EL (cell line): Measurements from ENCODE around the gene CKAP2L.
A peak's percentile ranks its signal among the peaks of the same experiment; 100 is the strongest.

Experiments used
- DNase-seq: peaks from one replicate; pipeline ENCODE4 v3.0.0-alpha.2; 2016

Gene CKAP2L

DNA sequence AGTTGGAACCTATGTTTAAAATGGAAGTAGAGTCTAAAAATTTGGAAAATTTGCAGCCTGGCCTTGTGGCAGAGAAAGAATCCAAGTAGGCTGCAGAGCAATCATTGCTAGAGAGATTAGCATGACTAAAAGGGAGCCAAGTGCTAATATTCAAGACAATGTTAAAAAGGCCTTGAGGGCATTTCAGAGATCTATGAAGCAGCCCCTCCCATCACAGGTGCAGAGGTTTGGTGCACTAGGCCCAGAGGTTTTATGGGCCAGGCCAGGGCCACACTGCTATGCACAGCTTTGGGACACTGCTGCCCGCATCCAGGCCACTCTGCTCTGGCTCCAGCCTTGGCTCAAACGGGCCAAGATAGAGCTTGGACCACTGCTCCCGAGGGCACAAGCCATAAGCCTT, 26.6 kb upstream of the CKAP2L start:
- DNase-seq, result no peak

- DNase-seq, result no peak
Measured at GRCh38 chr2:112790305-112790704, 25.9 kb upstream of the CKAP2L start.

DNA sequence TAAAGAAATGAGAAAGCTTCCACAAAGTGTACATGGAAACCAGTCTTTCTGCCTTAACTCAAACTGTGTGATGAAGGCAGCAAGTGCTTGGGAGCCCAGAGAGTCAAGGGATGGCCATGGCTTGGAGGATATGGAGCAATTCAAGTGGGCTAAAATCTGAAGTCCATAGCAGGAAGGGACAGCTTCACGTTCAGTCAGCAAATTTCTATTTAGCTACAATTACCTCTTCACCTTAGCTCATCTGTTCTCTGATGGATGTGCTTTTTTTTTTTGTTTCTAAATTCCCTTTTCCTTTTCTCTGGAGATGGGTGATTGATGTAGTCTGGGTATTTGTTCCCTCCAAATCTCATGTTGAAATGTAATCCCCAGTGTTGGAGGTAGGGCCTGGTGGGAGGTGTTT, 24.8 kb upstream of the CKAP2L start:
- DNase-seq, result no peak

- DNase-seq, result no peak
Measured at GRCh38 chr2:112788653-112789052, 24.2 kb upstream of the CKAP2L start.

DNA sequence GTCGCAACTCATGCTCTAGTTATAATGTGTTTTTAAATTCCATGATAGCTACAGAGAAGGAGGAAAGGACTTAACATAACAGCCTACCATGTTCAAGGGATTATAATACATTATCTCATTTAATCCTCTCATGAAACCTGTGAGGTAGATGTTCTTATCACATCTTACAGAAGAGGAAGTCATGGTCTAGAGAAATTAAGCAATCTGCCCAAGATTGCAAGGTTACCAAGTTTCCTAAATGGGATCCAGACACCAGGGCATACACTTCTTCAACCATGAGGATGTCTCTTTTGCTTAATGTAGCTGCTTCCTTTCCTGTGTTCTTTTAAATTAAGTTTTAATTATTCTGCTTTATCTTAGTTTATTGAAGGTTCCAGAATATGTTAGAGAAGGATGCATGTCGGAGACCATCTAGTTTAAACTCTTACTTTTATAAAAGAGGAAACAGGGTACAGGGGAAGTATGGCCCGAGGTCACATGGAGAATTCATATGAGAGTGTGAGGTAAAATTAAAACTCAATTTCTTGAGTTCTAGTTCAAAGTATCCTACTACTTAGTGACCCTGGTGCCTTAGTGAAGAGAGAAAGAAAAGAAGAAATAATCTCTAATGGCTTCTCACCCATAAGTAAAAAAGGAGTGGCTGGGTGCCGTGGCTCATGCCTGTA, 23.5 kb upstream of the CKAP2L start:
- DNase-seq, result no peak

DNA sequence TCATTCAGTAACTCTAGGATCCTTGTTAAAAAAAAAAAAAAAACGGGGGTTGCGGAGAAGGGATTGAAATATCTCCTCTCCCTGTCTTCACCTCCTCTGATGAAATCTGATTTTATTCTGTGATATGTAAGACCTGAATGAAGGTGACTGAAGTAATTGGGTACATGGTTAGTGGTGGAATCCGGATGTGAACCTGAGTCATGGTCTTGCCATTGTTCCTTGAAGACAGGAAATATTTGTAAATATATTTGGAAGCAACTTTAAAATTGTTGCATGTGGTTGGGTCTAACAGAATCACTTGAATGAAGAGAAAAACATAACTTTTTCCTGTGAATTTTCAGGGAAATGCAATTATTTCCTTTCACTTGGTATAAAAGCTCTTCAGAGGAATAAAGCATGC, 22.9 kb upstream of the CKAP2L start:
- no peak for DNase-seq

DNA sequence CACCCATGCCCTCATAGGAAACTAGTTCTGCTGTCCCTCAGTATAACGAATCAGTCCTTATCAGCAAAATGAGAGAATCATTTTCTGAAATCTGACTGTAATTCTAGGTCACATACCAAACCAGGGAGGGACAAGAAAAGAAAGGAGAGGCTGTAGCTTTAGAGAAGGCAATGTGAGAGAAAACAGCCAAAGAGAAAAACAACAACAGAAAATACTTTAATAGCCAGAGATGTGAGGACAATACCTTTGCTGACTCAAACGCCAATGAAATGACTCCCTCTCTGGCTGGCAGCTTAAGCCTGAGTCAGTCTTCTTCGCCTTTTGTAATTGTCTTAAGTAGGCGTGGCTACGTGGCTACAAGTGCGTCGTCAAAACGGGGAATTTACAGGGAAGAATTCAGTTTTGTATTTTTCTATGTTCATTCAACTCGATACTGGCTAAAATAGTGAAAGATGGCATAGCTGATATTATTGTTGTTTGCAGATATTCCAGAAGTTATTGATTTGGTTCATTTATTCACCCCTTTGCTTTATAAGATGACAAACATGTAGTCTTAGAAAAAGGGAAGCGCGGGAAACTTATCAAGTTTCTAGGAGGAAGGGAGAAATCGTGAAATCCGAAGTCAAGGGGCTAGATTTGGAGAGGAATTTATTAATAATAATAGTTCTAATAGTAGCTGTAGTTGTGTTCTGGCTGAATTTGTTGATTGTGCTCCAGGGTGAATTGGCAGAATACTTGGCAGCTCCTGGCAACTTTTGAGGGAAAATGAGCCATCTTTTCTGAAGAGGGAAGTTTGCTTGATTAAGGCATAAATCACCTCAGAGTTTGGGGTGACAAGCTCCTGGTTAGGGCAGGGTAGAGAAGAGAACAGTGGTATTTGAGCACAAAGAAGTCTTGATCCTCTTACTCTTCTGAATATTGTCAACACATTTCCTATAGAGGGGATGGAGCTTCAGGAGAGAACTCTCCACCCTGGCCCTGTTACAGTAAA, 20.1 kb upstream of the CKAP2L start, which contains the start of gene IL1A:
Gene IL1A, minus strand, starts transcription at position 295 of the 991 bp plus-strand sequence. CDS start 723 bp downstream, outside the sequence.
- peak; percentile 71 for DNase-seq

DNA sequence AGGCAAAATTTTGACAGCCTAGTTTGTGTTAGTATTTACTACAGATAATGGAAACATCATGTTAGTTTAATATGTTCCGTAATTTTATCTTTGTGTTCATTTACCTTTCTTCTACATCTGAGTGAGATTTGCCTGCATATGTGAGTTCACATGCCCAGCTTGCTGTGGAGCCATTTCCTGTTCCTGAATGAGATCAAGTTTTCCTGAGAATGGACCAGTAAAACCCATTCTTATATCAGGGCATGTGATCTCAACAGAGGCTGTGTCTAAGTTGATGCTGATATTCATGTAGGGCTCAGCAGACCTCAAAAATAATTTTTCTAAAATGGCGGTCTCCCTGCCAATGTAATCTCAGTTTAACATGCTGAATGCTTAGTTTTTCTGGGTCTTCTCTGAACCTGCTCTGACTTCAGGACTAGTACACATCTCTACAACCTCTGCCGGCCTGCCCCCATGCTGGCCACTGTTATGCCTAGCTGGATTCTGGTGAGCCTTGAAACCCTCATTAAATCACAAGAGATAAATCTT, 18.8 kb upstream of the CKAP2L start:
- no peak for DNase-seq

GRCh38 chr2:112782234-112782799, 17.9 kb upstream of the CKAP2L start:
- DNase-seq, result no peak

DNA sequence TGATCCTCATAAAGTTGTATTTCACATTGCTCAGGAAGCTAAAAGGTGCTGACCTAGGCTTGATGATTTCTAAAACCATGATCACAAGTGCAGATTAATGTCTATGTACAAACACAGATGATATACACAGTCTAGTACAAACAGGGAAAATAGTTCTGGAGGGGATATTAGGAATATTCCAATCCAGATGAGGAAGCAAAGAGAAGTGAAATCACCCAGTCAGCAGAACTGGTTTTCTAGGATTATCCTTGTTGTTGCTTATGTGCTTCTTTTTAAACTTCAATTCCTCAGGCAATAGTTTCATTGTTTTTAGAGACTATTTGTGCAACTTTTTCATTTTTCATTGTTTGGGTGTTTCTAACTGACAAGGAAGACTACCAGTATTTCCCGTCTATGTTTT, 15.2 kb upstream of the CKAP2L start:
- no peak for DNase-seq

GRCh38 chr2:112777036-112777435, 12.6 kb upstream of the CKAP2L start:
- no peak for DNase-seq

DNA sequence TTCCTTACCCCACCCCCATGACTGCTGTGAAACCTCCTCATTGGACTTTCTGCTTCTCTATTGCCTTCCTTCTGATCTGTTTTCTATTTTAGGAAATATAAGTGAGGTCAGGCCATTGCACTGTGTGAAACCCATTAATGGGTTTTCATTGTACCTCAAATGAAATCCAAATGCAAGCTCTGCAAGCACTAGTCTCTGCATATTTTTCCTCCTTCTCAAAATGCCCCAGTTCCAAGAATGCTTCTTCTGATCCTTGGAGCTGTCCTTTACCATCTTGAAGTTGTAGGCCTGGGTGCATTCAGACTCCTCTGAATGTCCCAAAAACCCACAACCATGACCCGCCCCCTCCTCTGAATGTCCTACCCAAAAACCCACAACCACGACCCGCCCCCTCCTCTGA, 11.7 kb upstream of the CKAP2L start:
- no peak for DNase-seq

DNA sequence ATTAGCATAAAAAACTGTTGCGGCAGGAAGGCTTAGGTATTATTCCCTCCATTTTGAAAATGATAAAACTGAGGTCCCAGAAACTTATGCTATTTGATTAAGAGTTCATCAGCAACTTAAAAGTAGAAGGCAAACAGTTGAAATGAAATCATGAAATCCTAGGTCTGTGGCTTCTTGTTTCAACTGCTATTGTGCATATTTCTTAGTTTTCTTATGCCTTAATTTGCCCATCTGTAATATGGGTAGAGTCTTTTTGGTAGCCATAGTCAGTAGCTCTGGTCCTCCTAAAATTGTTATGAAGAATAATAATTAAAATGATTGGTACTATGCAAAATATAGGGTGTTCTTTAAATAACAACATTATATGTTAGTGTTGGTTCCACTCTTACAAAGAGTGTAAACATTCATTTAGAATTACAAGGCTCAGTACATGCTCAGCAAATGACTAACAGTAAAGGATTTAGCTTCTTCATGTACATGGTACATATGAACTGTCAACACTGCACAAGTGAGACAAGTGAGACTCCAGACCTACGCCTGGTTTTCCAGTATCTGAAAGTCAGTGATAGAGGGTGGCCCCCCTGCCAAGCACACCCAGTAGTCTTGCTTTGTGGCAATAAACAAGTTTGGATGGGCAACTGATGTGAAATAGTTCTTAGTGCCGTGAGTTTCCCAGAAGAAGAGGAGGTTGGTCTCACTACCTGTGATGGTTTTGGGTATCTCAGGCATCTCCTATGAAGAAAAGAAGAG, 10.3 kb upstream of the CKAP2L start:
- DNase-seq, result no peak

- DNase-seq, result no peak
Measured at GRCh38 chr2:112773556-112773955, 9.1 kb upstream of the CKAP2L start.

- DNase-seq, result no peak
Measured at GRCh38 chr2:112772911-112773475, 8.6 kb upstream of the CKAP2L start.

GRCh38 chr2:112772322-112772721, 7.9 kb upstream of the CKAP2L start:
- DNase-seq, result no peak

- DNase-seq, result peak; percentile 29
Measured at GRCh38 chr2:112768432-112768831, 4.0 kb upstream of the CKAP2L start.

DNA sequence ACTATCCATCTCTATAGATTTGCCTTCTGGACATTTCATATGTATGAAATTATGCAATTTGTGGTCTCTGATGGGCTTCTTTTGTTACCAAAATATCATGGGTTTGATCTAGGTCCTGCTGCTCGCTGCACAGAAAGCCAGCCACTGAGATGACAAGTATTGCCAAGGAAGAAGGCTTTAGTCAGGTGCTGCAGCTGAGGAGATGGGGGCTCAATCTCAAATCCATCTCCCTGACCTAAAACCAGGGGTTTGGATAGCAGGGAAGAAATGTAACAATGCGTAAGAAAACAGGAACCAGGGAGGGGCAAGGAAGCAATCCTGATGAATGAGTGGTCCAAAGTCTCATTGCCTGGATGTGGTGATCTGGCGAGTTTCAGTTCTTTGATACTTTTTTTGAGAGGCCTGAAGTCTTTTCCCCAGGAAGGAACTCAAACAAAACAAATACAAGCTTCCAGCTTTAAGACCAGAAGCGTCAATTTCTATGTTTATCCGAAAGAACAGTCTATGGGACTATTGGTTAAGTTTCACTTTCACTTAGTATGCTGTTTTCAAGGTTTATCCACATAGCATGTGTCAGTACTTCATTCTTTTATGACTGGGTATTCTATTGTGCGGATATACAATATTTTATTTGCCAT, 3.4 kb upstream of the CKAP2L start:
- DNase-seq, result no peak

GRCh38 chr2:112765251-112765650, 842 bp upstream of the CKAP2L start:
- DNase-seq, result peak; percentile 20

DNA sequence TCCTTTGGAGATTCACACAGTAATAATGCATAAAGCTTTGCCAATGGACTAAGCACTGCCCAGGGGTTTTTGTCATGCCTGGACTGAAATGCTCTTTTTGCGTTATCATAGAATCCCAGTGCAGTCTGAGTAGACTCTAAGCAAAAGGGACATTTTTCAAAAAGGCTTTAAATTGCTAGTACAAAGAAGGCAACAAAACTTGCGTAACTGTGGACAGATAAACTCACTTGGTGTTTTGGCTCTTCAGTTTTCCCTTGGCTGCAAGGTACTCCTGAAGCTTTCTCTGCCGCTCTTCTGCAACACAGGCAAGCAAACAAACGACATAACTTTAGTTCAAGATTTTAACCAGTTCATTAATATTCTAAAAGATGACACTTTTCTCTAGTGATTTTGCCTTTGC, 2.1 kb downstream of the CKAP2L start:
- DNase-seq, result no peak

- DNase-seq, result no peak
Measured at GRCh38 chr2:112760149-112760548, 4.3 kb downstream of the CKAP2L start.

DNA sequence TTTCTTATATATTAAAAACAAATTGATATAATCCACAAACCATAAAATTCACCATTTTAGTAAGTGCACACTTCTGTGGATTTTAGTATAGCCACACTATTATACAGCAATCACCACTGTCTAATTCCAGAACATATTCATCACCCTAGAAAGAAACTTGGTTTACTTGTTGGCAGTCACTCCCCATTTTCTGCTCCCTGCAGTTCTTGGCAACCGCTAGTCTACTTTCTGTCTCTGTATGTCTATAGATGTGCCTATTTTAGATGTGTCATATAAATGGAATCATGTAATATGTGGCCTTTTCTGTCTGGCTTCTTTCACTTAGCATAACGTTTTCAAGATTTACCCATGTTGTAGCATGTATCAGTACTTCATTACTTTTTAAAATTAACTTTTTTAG, 5.7 kb downstream of the CKAP2L start:
- DNase-seq, result no peak
